ENCODE measurements around the gene NANS. TPM values are rescaled to one million over a fixed set of nuclear protein-coding genes. Genes with fewer than 3 reads are reported as not detected.

The NANS gene
- total RNA-seq, 1 experiment from 2014 or later = 48.9 TPM

DNA sequence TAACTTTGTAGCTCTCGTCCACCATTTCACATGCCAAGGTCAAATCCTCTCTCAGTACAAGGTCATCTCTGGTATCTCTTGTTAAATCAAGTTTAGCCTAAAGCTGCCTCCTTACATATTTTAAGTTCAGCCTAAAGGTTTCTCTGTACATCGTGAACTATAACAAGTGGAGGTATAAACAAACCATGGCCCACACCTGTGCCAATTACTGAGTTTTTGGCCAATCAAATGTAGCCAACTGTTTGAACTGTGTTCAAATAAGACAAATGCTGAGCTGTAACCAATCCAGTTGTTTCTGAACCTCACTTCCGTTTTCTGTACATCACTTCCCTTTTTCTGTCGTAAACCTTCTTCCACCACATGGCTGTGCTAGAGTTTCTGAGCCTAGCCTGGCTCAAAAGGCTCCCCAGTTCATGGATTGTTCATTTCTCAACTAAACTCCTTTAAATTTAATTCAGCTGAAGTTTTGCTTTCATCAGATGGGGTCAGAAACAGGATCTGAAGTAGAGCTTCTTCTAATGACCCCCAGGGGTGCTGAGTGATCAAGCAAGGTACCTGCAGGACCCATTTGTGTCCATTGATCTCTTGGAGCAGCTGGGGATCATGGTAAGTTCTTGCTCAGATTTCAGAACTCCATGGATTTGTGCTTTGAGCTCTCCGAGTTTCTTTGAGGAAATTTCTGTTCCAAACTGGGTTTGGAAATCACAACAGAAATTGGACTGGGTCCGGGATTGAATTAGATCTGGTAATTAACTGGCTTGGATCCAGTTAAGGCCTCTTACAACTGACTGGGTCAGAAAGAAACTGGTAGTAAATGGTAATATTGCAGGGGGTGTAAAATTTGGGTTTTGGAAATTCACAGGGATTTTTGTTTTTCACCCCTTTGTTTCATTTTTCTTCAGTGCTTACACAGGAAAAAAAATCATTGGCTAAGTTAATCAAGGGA is 11.0 kb upstream of the NANS start (continued):
- TF ChIP-seq CTCF (IDR thresholded peaks at IDR 0.05 in 2 of 3, conservative IDR thresholded peaks at IDR 0.05 in 1 of 3; ENCODE audit: borderline replicate concordance in 1 of 3, insufficient read depth in 1 of 3, low read depth in 2 of 3, low read length in 2 of 3) (peak in 2 of 3 experiments; percentile 27 to 34; a peak in 1 of 6 replicates), EGR1 (IDR thresholded peaks at IDR 0.05; ENCODE audit: low read depth) (no peak)

DNA sequence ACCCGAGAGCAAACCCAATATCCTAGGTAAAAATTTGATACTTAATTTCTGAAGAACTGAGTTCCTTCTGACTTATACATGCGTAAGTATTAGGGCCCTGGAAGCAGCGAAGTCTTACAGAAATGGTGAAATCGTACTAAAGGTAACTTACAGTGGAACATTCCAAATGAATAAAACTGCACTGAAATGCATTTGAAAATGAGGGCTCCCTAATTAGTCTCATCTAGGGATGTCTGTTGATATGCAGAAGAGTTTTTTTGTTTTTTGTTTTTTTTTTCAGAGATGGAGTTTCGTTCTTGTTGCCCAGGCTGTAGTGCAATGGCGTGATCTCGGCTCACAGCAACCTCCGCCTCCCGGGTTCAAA is 10.4 kb upstream of the NANS start:
- intact Hi-C loops (cut with micrococcal nuclease) = no loop called here
- POLR2A ChIA-PET = interaction anchor here (1.6 to 7.5 kb wide), 2 partner anchors 12 to 124 kb away, joined by 5 to 73 read pairs; partner anchors contain the start of genes NANS and TRMO
- RAD21 ChIA-PET (ENCODE audit: low non-redundant PET in 1 of 2, low total read pairs in 2 of 2, uncharacterized antibody in 2 of 2, unreplicated experiment in 2 of 2) = no interaction called here
- Histone ChIP-seq H3K4me1 (ENCODE audit: control insufficient read depth in 1 of 2, insufficient read depth in 2 of 2, low read length in 2 of 2) (peaks cover 4 to 24% of the 10 kb centered on the region in 2 experiments; a peak in 3 of 4 replicates), H3K27ac (ENCODE audit: low read depth, low read length) (peak overlapping the region; percentile 57), H3K9ac (ENCODE audit: low read length) (peak overlapping the region; percentile 95), H3K9me2 (ENCODE audit: insufficient read depth) (no peaks in the 10 kb centered on the region), H2AFZ (ENCODE audit: low read depth, low read length, poor library complexity, severe bottlenecking) (no peak overlapping the region), H3K4me3 (replicated peaks in 1 of 2; ENCODE audit: low read depth in 1 of 2, low read length in 2 of 2) (peak overlapping the region; percentile 76 to 80), H3K4me2 (ENCODE audit: low read length) (peak overlapping the region; percentile 91), H3K36me3 (ENCODE audit: control insufficient read depth in 1 of 2, insufficient read depth in 2 of 2, low read length in 2 of 2) (peaks cover 9 to 14% of the 10 kb centered on the region in 2 experiments; a peak in 2 of 4 replicates), H3K79me2 (ENCODE audit: insufficient read depth, low read length) (peaks cover 58% of the 10 kb centered on the region), H3K27me3 (ENCODE audit: insufficient read depth, low read length) (no peaks in the 10 kb centered on the region), H4K20me1 (ENCODE audit: insufficient read depth) (no peaks in the 10 kb centered on the region), H3K9me3 (ENCODE audit: control insufficient read depth in 1 of 2, insufficient read depth in 1 of 2, low read depth in 1 of 2, low read length in 2 of 2) (no peaks in the 10 kb centered on the region)
- no TSS peak for BruUV-seq (replicated peaks)
- CTCF ChIA-PET = interaction anchor here (1.3 to 1.8 kb wide), 3 partner anchors 8 to 124 kb away, joined by 6 to 8 read pairs (median 6); partner anchors contain the start of genes NANS and TRMO
- TF ChIP-seq TCF7L2 (IDR thresholded peaks at IDR 0.05; ENCODE audit: borderline replicate concordance, extremely low read depth, insufficient read depth, insufficient read length) (no peak), YY1 (IDR thresholded peaks at IDR 0.05; ENCODE audit: extremely low read depth, insufficient replicate concordance, low read depth, low read length) (no peak), EGR1 (IDR thresholded peaks at IDR 0.05; ENCODE audit: low read depth) (no peak), SIN3A (IDR thresholded peaks at IDR 0.05; ENCODE audit: low read depth) (no peak), SP1 (IDR thresholded peaks at IDR 0.05; ENCODE audit: low read depth) (no peak), POLR2AphosphoS5 (IDR thresholded peaks at IDR 0.05; ENCODE audit: low read depth, low read length) (no peak), ZFX (IDR thresholded peaks at IDR 0.05) (no peak), JUND (IDR thresholded peaks at IDR 0.05) (no peak), RAD21 (IDR thresholded peaks at IDR 0.05; ENCODE audit: low read depth) (no peak), ELF1 (IDR thresholded peaks at IDR 0.05; ENCODE audit: borderline replicate concordance, low read depth) (no peak)
- TF ChIP-seq, protein P1, sequence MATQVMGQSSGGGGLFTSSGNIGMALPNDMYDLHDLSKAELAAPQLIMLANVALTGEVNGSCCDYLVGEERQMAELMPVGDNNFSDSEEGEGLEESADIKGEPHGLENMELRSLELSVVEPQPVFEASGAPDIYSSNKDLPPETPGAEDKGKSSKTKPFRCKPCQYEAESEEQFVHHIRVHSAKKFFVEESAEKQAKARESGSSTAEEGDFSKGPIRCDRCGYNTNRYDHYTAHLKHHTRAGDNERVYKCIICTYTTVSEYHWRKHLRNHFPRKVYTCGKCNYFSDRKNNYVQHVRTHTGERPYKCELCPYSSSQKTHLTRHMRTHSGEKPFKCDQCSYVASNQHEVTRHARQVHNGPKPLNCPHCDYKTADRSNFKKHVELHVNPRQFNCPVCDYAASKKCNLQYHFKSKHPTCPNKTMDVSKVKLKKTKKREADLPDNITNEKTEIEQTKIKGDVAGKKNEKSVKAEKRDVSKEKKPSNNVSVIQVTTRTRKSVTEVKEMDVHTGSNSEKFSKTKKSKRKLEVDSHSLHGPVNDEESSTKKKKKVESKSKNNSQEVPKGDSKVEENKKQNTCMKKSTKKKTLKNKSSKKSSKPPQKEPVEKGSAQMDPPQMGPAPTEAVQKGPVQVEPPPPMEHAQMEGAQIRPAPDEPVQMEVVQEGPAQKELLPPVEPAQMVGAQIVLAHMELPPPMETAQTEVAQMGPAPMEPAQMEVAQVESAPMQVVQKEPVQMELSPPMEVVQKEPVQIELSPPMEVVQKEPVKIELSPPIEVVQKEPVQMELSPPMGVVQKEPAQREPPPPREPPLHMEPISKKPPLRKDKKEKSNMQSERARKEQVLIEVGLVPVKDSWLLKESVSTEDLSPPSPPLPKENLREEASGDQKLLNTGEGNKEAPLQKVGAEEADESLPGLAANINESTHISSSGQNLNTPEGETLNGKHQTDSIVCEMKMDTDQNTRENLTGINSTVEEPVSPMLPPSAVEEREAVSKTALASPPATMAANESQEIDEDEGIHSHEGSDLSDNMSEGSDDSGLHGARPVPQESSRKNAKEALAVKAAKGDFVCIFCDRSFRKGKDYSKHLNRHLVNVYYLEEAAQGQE (IDR thresholded peaks at IDR 0.05; ENCODE audit: low read depth) = no peak
- ATAC-seq = no peak
- DNase-seq (ENCODE audit: low read depth, low spot score) = no peak

All from HCT116 (cell line).